Measurements from ENCODE around the gene CORO2A. TPM values are rescaled to one million over a fixed set of nuclear protein-coding genes. Genes with fewer than 3 reads are reported as not detected.

CORO2A gene
- total RNA-seq, 1 experiment from 2014 or later, result 32.5 TPM

- TF ChIP-seq, protein P1, sequence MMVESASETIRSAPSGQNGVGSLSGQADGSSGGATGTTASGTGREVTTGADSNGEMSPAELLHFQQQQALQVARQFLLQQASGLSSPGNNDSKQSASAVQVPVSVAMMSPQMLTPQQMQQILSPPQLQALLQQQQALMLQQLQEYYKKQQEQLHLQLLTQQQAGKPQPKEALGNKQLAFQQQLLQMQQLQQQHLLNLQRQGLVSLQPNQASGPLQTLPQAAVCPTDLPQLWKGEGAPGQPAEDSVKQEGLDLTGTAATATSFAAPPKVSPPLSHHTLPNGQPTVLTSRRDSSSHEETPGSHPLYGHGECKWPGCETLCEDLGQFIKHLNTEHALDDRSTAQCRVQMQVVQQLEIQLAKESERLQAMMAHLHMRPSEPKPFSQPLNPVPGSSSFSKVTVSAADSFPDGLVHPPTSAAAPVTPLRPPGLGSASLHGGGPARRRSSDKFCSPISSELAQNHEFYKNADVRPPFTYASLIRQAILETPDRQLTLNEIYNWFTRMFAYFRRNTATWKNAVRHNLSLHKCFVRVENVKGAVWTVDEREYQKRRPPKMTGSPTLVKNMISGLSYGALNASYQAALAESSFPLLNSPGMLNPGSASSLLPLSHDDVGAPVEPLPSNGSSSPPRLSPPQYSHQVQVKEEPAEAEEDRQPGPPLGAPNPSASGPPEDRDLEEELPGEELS (CRISPR knock-in tag; IDR thresholded peaks at IDR 0.05), result peak; percentile 99
- no peak for TF ChIP-seq ERG (CRISPR knock-in tag; IDR thresholded peaks at IDR 0.05)
- peak; percentile 83; the same call in 1 of the 2 replicates for TF ChIP-seq TEAD4 (CRISPR knock-in tag; IDR thresholded peaks at IDR 0.05)
- no peak; the same call in 1 of the 2 replicates for TF ChIP-seq AFF4 (CRISPR knock-in tag; IDR thresholded peaks at IDR 0.05; ENCODE audit: borderline replicate concordance)
- TF ChIP-seq, protein P2, sequence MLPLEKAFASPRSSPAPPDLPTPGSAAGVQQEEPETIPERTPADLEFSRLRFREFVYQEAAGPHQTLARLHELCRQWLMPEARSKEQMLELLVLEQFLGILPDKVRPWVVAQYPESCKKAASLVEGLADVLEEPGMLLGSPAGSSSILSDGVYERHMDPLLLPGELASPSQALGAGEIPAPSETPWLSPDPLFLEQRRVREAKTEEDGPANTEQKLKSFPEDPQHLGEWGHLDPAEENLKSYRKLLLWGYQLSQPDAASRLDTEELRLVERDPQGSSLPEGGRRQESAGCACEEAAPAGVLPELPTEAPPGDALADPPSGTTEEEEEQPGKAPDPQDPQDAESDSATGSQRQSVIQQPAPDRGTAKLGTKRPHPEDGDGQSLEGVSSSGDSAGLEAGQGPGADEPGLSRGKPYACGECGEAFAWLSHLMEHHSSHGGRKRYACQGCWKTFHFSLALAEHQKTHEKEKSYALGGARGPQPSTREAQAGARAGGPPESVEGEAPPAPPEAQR (CRISPR knock-in tag; IDR thresholded peaks at IDR 0.05), result no peak
- TF ChIP-seq OVOL2 (CRISPR knock-in tag; IDR thresholded peaks at IDR 0.05; ENCODE audit: borderline replicate concordance), result no peak
- TF ChIP-seq ZNF281 (CRISPR knock-in tag; IDR thresholded peaks at IDR 0.05), result peak; percentile 47; the same call in 1 of the 2 replicates
- TF ChIP-seq JAZF1 (CRISPR knock-in tag; IDR thresholded peaks at IDR 0.05), result no peak
- no peak for TF ChIP-seq ZNF263 (CRISPR knock-in tag; IDR thresholded peaks at IDR 0.05; ENCODE audit: low read depth)
- TF ChIP-seq RELA (CRISPR knock-in tag; IDR thresholded peaks at IDR 0.05; ENCODE audit: borderline replicate concordance), result peak; percentile 94
- peak; percentile 91; the same call in 1 of the 2 replicates for TF ChIP-seq TCF7 (CRISPR knock-in tag; IDR thresholded peaks at IDR 0.05; ENCODE audit: low read depth)
- TF ChIP-seq, protein P3, sequence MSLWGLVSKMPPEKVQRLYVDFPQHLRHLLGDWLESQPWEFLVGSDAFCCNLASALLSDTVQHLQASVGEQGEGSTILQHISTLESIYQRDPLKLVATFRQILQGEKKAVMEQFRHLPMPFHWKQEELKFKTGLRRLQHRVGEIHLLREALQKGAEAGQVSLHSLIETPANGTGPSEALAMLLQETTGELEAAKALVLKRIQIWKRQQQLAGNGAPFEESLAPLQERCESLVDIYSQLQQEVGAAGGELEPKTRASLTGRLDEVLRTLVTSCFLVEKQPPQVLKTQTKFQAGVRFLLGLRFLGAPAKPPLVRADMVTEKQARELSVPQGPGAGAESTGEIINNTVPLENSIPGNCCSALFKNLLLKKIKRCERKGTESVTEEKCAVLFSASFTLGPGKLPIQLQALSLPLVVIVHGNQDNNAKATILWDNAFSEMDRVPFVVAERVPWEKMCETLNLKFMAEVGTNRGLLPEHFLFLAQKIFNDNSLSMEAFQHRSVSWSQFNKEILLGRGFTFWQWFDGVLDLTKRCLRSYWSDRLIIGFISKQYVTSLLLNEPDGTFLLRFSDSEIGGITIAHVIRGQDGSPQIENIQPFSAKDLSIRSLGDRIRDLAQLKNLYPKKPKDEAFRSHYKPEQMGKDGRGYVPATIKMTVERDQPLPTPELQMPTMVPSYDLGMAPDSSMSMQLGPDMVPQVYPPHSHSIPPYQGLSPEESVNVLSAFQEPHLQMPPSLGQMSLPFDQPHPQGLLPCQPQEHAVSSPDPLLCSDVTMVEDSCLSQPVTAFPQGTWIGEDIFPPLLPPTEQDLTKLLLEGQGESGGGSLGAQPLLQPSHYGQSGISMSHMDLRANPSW (CRISPR knock-in tag; conservative IDR thresholded peaks at IDR 0.05; ENCODE audit: low read depth), result no peak
- TF ChIP-seq NFYB (CRISPR knock-in tag; conservative IDR thresholded peaks at IDR 0.05; ENCODE audit: low read depth), result peak; percentile 43; the same call in 1 of the 2 replicates
- no peak for TF ChIP-seq ZNF532 (CRISPR knock-in tag; IDR thresholded peaks at IDR 0.05; ENCODE audit: borderline replicate concordance)
- TF ChIP-seq, protein P4, sequence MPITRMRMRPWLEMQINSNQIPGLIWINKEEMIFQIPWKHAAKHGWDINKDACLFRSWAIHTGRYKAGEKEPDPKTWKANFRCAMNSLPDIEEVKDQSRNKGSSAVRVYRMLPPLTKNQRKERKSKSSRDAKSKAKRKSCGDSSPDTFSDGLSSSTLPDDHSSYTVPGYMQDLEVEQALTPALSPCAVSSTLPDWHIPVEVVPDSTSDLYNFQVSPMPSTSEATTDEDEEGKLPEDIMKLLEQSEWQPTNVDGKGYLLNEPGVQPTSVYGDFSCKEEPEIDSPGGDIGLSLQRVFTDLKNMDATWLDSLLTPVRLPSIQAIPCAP (CRISPR knock-in tag; IDR thresholded peaks at IDR 0.05), result peak; percentile 97
- peak; percentile 93 for TF ChIP-seq ZNF232 (CRISPR knock-in tag; IDR thresholded peaks at IDR 0.05)
These were observed 104.8 kb downstream of the CORO2A start (continued) for GRCh38 chr9:98087420-98088354.
